Progenitor cell of endocrine pancreas (in vitro differentiated cells): ENCODE results near the gene CAVIN2. TPM values are rescaled to one million over a fixed set of nuclear protein-coding genes. Genes with fewer than 3 reads are reported as not detected.

Experiments
- DNase-seq: peaks from one replicate; pipeline ENCODE4 v3.0.0; 2021; ENCODE audit warnings: low spot score; ENCODE audit not compliant: unreplicated experiment
- H3K27ac Mint-ChIP-seq: 2 replicates; pipeline ENCODE4 v1.8.0; 2021; ENCODE audit warnings: mild to moderate bottlenecking, moderate library complexity, mixed read lengths
- H3K27me3 Mint-ChIP-seq: 2 replicates; pipeline ENCODE4 v1.8.0; 2021; ENCODE audit warnings: mixed read lengths
- H3K36me3 Mint-ChIP-seq: 2 replicates; pipeline ENCODE4 v1.8.0; 2022; ENCODE audit warnings: mixed read lengths; ENCODE audit not compliant: insufficient read depth
- H3K4me1 Mint-ChIP-seq: 2 replicates; pipeline ENCODE4 v1.8.0; 2021; ENCODE audit warnings: low read depth, mixed read lengths
- H3K4me3 Mint-ChIP-seq: 2 replicates; pipeline ENCODE4 v1.8.0; 2021; ENCODE audit warnings: low read depth, mild to moderate bottlenecking, moderate library complexity, mixed read lengths
- H3K9me3 Mint-ChIP-seq: 2 replicates; pipeline ENCODE4 v1.8.0; 2021; ENCODE audit warnings: low read depth, mixed read lengths
- total RNA-seq: library from RNA; stranded (reverse); gene quantifications from 2 replicates; pipeline ENCODE4 v1.2.1, GENCODE V29; 2021
- TF ChIP-seq, protein P1 (sequence below): fragments of 200-600 bp; sonication (generic); IDR thresholded peaks from one replicate; pipeline ENCODE4 v1.5.0; 2021; ENCODE audit warnings: antibody characterized with exemption, mild to moderate bottlenecking; ENCODE audit not compliant: unreplicated experiment

The CAVIN2 gene
- total RNA-seq, 1 donor from 2014 or later: 0.17 TPM

DNA sequence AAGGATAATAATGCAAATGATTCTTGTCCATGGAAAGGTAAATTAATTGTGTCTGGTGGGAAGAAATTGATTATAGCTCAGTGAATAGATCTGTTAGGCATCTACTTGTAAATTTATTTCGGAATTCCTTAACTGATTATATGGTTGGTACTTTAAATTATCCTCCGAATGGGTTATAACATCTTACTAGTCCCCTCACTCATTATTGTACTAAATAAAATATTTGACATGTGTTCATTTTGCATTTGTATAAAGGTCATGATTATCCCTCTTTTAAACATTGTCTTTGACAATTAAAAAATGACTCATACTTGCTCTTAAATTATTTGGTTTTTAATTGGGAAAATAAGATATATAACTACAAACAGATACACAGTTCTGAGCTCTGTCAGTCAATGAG lies 47.4 kb downstream of the CAVIN2 start:
- Mint-ChIP-seq H3K27ac (no peak overlapping the region), H3K36me3 (no peaks in the 10 kb centered on the region), H3K4me1 (no peaks in the 10 kb centered on the region), H3K9me3 (no peaks in the 10 kb centered on the region), H3K27me3 (no peaks in the 10 kb centered on the region), H3K4me3 (no peak overlapping the region)
- DNase-seq: no peak
- TF ChIP-seq, protein P1, sequence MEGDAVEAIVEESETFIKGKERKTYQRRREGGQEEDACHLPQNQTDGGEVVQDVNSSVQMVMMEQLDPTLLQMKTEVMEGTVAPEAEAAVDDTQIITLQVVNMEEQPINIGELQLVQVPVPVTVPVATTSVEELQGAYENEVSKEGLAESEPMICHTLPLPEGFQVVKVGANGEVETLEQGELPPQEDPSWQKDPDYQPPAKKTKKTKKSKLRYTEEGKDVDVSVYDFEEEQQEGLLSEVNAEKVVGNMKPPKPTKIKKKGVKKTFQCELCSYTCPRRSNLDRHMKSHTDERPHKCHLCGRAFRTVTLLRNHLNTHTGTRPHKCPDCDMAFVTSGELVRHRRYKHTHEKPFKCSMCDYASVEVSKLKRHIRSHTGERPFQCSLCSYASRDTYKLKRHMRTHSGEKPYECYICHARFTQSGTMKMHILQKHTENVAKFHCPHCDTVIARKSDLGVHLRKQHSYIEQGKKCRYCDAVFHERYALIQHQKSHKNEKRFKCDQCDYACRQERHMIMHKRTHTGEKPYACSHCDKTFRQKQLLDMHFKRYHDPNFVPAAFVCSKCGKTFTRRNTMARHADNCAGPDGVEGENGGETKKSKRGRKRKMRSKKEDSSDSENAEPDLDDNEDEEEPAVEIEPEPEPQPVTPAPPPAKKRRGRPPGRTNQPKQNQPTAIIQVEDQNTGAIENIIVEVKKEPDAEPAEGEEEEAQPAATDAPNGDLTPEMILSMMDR: no peak

DNA sequence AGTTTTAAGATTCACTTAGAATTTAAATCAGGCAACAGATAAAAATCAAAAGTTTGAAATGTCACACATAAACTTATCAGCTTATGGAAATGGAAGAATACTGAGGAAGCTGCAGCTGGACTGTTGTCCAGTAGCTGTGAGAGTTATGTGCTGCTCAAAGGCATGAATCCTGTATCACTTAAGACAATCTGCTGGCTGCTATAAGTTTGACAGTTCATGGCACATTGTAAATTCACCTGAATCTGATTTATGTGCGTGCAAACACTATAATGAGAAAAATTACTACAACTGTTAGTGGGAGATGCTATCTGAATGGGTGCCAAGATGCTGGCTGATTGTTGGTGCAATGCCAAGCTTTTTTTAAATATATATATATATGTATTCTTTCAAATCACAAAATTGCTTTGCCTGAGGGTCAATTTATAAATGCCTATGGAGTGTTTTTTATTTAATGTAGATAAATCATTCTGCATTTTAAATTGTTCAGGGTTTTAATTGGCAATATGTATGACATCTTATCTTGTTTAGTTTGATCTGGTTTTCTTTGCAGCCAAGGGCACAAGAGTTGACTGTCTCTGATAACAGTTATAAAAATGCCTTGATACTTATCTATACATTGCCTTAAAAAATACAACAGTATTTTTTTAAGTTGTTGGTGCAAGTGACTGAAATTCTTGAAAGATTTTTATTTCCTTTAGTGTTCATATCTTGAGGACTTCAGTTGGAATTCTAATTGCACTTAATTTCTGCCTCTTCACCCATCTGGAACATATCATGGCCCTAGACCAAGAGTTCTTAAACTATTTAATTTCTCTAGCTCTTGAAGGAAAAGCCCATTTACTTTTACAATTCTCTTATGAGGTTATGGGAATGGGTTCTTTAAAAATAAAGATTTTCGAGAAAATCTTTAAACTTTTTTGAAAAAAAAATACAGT lies 48.7 kb downstream of the CAVIN2 start:
- no peaks in the 10 kb centered on the region for H3K9me3 Mint-ChIP-seq
- H3K4me1 Mint-ChIP-seq: no peaks in the 10 kb centered on the region
- no peak overlapping the region for H3K4me3 Mint-ChIP-seq
- no peaks in the 10 kb centered on the region for H3K27me3 Mint-ChIP-seq
- no peak overlapping the region for H3K27ac Mint-ChIP-seq
- DNase-seq: no peak
- no peaks in the 10 kb centered on the region for H3K36me3 Mint-ChIP-seq
- TF ChIP-seq, protein P1: no peak

DNA sequence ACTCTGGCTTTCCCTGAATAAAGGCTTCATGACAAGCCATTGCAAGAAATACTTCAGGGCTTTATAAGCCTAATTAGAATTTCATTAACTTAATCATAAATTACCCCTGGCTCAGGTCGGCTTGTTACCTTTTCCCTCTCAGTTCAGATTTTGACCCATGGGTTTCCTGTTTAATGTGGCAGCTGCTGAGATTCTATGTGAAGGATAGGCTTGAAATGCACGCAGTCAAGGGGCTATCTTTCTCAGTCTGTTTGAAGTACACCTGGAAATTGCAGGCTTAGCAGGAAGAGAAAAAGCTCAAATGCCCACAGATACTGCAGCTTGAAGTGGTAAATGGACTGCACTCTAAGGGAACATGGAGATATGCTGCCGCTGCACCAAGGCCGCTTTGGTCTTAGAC lies 49.4 kb downstream of the CAVIN2 start:
- DNase-seq: no peak
- Mint-ChIP-seq H3K36me3 (no peaks in the 10 kb centered on the region), H3K9me3 (peaks cover 3% of the 10 kb centered on the region), H3K4me1 (no peaks in the 10 kb centered on the region), H3K4me3 (no peak overlapping the region), H3K27ac (no peak overlapping the region), H3K27me3 (no peaks in the 10 kb centered on the region)
- TF ChIP-seq, protein P1: no peak

DNA sequence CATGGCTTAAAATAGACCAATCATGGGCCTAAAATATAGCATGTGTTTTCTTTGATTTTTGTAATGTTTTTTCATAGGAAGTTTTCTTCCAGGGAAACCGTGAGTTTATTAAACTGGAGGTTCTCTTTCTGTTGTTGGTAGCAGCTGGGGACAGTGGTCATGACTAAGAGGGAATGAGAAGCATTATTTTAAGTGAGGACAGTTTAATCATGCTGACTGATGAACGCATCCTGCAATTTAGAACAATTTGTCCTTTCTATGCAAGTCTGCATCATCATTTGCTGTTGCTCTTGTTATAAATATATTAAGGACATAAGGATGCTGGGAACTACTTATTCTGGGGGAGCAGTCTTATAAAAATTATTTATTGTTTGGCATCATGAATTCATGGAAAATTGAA lies 51.2 kb downstream of the CAVIN2 start:
- no peaks in the 10 kb centered on the region for H3K27me3 Mint-ChIP-seq
- H3K27ac Mint-ChIP-seq: no peak overlapping the region
- H3K9me3 Mint-ChIP-seq: peaks cover 3% of the 10 kb centered on the region
- H3K4me1 Mint-ChIP-seq: no peaks in the 10 kb centered on the region
- no peaks in the 10 kb centered on the region for H3K36me3 Mint-ChIP-seq
- DNase-seq: no peak
- TF ChIP-seq, protein P1: no peak
- H3K4me3 Mint-ChIP-seq: no peak overlapping the region

DNA sequence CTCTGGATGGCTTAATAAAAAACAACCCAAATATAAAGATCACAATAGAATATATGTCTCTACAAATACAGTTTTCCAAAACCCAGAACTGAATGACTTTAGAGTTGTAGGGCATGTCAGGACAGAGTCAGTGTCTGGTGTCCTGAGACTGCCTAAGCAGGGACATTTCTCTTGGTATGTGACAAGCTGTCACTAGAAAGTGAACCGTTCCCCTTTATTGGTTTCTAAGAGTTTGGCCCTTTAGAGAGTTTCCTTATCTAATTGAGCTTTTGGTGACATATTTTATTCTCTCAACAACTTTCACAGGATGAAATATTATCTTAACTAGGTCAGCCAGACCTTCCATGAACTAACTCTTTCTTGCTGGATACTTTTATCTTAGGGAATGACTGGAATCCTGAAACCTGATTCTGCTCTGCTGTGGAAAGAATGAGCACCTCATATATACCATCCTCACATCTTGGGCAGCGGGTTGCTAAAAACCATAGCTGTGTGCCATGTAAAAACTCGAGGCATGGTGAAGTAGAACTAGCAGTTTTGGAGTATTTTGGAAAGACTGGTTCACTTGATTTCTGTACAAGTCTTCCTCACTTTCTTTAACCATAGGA lies 54.8 kb downstream of the CAVIN2 start:
- Mint-ChIP-seq H3K27ac (no peak overlapping the region), H3K9me3 (peaks cover 3% of the 10 kb centered on the region), H3K4me1 (no peaks in the 10 kb centered on the region), H3K4me3 (no peak overlapping the region), H3K36me3 (no peaks in the 10 kb centered on the region), H3K27me3 (no peaks in the 10 kb centered on the region)
- no peak for DNase-seq
- TF ChIP-seq, protein P1: no peak
